ENCODE data around the gene PRKCZ. TPM values are rescaled to one million over a fixed set of nuclear protein-coding genes. Genes with fewer than 3 reads are reported as not detected.
"Not testable (repeated sequence)": the region's sequence is repeated elsewhere in the genome, so short reads cannot be mapped to it uniquely, and the experiment has no call there.

Gene PRKCZ
- total and polyA plus RNA-seq, 4 donors: 4.8 to 9.9 (median 8.4) TPM

DNA sequence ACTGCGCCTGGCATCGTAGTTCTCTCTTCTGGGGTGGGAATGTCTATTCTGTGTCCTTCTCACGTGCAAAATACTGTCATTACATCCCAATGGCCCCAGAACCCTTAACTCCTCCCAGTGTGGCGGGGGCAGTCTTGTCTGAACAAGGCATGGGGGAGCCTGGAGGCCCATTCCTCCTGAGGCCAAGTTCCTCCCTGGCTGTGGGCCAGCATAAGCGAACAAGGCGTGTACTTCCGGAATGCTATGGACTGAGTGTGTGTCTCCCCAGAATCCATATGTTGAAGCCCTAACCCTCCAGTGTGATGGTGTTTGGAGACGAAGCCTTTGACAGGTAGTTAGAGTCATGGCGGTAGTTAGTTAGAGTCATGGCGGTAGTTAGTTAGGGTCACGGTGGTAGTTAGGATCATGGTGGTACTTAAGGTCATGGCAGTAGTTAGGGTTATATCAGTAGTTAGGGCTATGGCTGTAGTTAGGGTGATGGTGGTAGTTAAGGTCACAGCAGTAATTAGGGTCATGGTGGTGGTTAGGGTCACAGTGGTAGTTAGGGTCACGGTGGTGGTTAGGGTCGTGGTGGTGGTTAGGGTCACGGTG, 71.0 kb downstream of the PRKCZ start (continued):
- TF ChIP-seq, protein P1, sequence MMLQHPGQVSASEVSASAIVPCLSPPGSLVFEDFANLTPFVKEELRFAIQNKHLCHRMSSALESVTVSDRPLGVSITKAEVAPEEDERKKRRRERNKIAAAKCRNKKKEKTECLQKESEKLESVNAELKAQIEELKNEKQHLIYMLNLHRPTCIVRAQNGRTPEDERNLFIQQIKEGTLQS (IDR thresholded peaks at IDR 0.05): no peak
- TF ChIP-seq, protein P2, sequence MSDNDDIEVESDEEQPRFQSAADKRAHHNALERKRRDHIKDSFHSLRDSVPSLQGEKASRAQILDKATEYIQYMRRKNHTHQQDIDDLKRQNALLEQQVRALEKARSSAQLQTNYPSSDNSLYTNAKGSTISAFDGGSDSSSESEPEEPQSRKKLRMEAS (IDR thresholded peaks at IDR 0.05): no peak
- TF ChIP-seq RXRA (IDR thresholded peaks at IDR 0.05) (no peak), HNF4A (conservative IDR thresholded peaks at IDR 0.05) (no peak)
- TF ChIP-seq, protein P3, sequence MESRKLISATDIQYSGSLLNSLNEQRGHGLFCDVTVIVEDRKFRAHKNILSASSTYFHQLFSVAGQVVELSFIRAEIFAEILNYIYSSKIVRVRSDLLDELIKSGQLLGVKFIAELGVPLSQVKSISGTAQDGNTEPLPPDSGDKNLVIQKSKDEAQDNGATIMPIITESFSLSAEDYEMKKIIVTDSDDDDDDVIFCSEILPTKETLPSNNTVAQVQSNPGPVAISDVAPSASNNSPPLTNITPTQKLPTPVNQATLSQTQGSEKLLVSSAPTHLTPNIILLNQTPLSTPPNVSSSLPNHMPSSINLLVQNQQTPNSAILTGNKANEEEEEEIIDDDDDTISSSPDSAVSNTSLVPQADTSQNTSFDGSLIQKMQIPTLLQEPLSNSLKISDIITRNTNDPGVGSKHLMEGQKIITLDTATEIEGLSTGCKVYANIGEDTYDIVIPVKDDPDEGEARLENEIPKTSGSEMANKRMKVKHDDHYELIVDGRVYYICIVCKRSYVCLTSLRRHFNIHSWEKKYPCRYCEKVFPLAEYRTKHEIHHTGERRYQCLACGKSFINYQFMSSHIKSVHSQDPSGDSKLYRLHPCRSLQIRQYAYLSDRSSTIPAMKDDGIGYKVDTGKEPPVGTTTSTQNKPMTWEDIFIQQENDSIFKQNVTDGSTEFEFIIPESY (IDR thresholded peaks at IDR 0.05): no peak

DNA sequence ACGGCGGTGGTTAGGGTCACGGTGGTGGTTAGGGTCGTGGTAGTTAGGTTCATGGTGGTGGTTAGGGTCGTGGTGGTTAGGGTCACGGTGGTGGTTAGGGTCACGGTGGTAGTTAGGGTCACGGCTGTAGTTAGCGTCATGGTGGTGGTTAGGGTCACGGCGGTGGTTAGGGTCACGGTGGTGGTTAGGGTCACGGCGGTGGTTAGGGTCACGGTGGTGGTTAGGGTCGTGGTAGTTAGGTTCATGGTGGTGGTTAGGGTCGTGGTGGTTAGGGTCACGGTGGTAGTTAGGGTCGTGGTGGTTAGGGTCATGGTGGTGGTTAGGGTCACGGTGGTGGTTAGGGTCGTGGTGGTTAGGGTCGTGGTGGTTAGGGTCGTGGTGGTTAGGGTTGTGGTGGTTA, 71.6 kb downstream of the PRKCZ start:
- H3K9ac ChIP-seq (ENCODE audit: low read depth in 1 of 2, low read length in 2 of 2); H3K27me3 ChIP-seq (ENCODE audit: control insufficient read depth in 4 of 4, insufficient read depth in 4 of 4, low read length in 3 of 4); H3K4me1 ChIP-seq (ENCODE audit: control insufficient read depth in 4 of 4, insufficient read depth in 4 of 4, low read length in 3 of 4); H3K9me3 ChIP-seq (ENCODE audit: control insufficient read depth in 4 of 4, low read length in 3 of 4); H3K36me3 ChIP-seq (ENCODE audit: control insufficient read depth in 4 of 4, insufficient read depth in 3 of 4, low read depth in 1 of 4, low read length in 3 of 4); H3K4me3 ChIP-seq (ENCODE audit: low read depth in 1 of 3, low read length in 3 of 3); DNase-seq (ENCODE audit: low spot score); H3K27ac ChIP-seq (ENCODE audit: low read depth in 1 of 2, low read length in 2 of 2): not testable (repeated sequence)
- WGBS: 88% methylated on average over 23 of the region's 23 CpGs

DNA sequence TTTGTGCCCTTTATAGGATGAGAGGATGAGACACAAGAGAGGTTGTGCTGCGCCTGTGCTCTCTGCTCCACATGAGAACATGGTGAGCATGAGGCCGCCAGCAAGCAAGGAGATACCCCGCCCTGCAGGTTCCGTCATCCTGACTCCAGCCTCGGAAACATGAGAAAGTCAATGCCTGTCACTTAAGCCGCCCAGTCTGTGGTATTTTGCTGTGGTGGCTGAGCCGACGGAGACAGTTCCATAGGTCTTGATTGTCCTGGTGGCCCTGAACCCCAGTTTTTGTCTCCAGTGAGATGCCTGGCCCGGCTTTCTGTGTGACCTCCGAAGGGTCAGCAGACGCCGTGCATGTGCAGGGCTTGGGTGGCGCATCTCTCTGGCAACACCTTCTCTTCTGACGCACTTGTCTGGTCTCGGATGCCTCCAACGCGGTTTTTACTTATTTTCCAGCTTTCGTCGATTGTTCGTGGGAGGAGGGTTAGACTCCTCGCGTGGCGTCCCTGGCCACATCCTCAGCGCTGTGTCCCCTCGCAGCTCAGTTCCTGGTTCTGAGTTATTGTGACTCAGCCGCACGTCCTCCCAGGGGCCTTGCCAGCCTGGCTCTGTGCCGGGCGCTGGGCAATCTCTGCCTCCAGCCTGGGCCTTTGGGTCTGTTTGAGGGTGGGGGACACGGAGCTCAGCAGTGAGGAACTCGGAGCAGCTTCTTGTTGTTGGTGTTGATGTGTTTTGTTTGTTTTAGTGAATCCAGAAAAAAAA, 74.4 kb downstream of the PRKCZ start:
- H3K9ac ChIP-seq (ENCODE audit: low read depth in 1 of 2, low read length in 2 of 2): no peak overlapping the region
- no peak overlapping the region for H3K27ac ChIP-seq (ENCODE audit: low read depth in 1 of 2, low read length in 2 of 2)
- WGBS: 95% methylated on average over 31 of the region's 31 CpGs
- H3K9me3 ChIP-seq (ENCODE audit: control insufficient read depth in 4 of 4, low read length in 3 of 4): no peaks in the 10 kb centered on the region
- TF ChIP-seq JUND (IDR thresholded peaks at IDR 0.05) (no peak), EGR1 (IDR thresholded peaks at IDR 0.05; ENCODE audit: low read depth in 2 of 2) (no peak), HNF4G (IDR thresholded peaks at IDR 0.05) (no peak), HNF4A (conservative IDR thresholded peaks at IDR 0.05) (no peak), FOXA2 (IDR thresholded peaks at IDR 0.05) (no peak), FOXA1 (IDR thresholded peaks at IDR 0.05) (no peak), TAF1 (conservative IDR thresholded peaks at IDR 0.05) (no peak), RAD21 (IDR thresholded peaks at IDR 0.05) (no peak), RXRA (IDR thresholded peaks at IDR 0.05) (no peak), GABPA (IDR thresholded peaks at IDR 0.05 in 1 of 2, conservative IDR thresholded peaks at IDR 0.05 in 1 of 2) (no peak), SP1 (IDR thresholded peaks at IDR 0.05) (no peak), NR2F2 (IDR thresholded peaks at IDR 0.05) (no peak)
- TF ChIP-seq, protein P3 (IDR thresholded peaks at IDR 0.05): no peak
- TF ChIP-seq, protein P4, sequence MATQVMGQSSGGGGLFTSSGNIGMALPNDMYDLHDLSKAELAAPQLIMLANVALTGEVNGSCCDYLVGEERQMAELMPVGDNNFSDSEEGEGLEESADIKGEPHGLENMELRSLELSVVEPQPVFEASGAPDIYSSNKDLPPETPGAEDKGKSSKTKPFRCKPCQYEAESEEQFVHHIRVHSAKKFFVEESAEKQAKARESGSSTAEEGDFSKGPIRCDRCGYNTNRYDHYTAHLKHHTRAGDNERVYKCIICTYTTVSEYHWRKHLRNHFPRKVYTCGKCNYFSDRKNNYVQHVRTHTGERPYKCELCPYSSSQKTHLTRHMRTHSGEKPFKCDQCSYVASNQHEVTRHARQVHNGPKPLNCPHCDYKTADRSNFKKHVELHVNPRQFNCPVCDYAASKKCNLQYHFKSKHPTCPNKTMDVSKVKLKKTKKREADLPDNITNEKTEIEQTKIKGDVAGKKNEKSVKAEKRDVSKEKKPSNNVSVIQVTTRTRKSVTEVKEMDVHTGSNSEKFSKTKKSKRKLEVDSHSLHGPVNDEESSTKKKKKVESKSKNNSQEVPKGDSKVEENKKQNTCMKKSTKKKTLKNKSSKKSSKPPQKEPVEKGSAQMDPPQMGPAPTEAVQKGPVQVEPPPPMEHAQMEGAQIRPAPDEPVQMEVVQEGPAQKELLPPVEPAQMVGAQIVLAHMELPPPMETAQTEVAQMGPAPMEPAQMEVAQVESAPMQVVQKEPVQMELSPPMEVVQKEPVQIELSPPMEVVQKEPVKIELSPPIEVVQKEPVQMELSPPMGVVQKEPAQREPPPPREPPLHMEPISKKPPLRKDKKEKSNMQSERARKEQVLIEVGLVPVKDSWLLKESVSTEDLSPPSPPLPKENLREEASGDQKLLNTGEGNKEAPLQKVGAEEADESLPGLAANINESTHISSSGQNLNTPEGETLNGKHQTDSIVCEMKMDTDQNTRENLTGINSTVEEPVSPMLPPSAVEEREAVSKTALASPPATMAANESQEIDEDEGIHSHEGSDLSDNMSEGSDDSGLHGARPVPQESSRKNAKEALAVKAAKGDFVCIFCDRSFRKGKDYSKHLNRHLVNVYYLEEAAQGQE (IDR thresholded peaks at IDR 0.05): no peak
- TF ChIP-seq, protein P2 (IDR thresholded peaks at IDR 0.05): no peak
- no peak overlapping the region for H3K4me3 ChIP-seq (ENCODE audit: low read depth in 1 of 3, low read length in 3 of 3)
- H3K27me3 ChIP-seq (ENCODE audit: control insufficient read depth in 4 of 4, insufficient read depth in 4 of 4, low read length in 3 of 4): no peaks in the 10 kb centered on the region
- no peaks in the 10 kb centered on the region for H3K4me1 ChIP-seq (ENCODE audit: control insufficient read depth in 4 of 4, insufficient read depth in 4 of 4, low read length in 3 of 4)
- DNase-seq (ENCODE audit: low spot score): no peak
- peaks cover 0 to 3% (median 0%) of the 10 kb centered on the region in 4 donors for H3K36me3 ChIP-seq (ENCODE audit: control insufficient read depth in 4 of 4, insufficient read depth in 3 of 4, low read depth in 1 of 4, low read length in 3 of 4)
